Loucy (cell line): Measurements from ENCODE around the gene COL8A1.

Experiments used
- H2AFZ ChIP-seq: fragments of 200-600 bp; sonication (generic); 2 replicates; pipeline ENCODE4 v1.6.0; 2016; ENCODE audit warnings: antibody characterized with exemption, mild to moderate bottlenecking, low read length, moderate library complexity
- H3F3A ChIP-seq: fragments of 200-600 bp; 2 replicates; pipeline ENCODE4 v1.6.0; 2016; ENCODE audit warnings: antibody characterized with exemption, low read depth, mild to moderate bottlenecking
- H3K27me3 ChIP-seq: fragments of 200-600 bp; sonication (generic); 2 replicates; pipeline ENCODE4 v1.6.1; 2014; ENCODE audit warnings: low read length, mild to moderate bottlenecking; ENCODE audit not compliant: insufficient read depth, poor library complexity, severe bottlenecking
- H3K36me3 ChIP-seq: fragments of 200-600 bp; sonication (generic); 2 replicates; pipeline ENCODE4 v1.6.1; 2016; ENCODE audit warnings: low read length; ENCODE audit not compliant: insufficient read depth
- H3K4me1 ChIP-seq: fragments of 200-600 bp; sonication (generic); 2 replicates; pipeline ENCODE4 v1.5.1; 2014; ENCODE audit warnings: low read length, mild to moderate bottlenecking; ENCODE audit not compliant: insufficient read depth, poor library complexity, severe bottlenecking
- H3K4me2 ChIP-seq: fragments of 200-600 bp; sonication (generic); 2 replicates; pipeline ENCODE4 v1.6.0; 2014; ENCODE audit warnings: antibody characterized with exemption, low read length, low read depth, mild to moderate bottlenecking; ENCODE audit not compliant: poor library complexity, severe bottlenecking
- H3K4me3 ChIP-seq: fragments of 200-600 bp; sonication (generic); 2 replicates; pipeline ENCODE4 v1.5.1; 2014; ENCODE audit warnings: low read length, mild to moderate bottlenecking, mixed read lengths; ENCODE audit not compliant: poor library complexity, severe bottlenecking
- H3K79me2 ChIP-seq: fragments of 200-600 bp; sonication (generic); 2 replicates; pipeline ENCODE4 v1.6.1; 2014; ENCODE audit warnings: low read length; ENCODE audit not compliant: insufficient read depth
- H3K9ac ChIP-seq: fragments of 200-600 bp; sonication (generic); 2 replicates; pipeline ENCODE4 v1.6.0; 2014; ENCODE audit warnings: mild to moderate bottlenecking, low read depth, low read length, moderate library complexity; ENCODE audit not compliant: poor library complexity, severe bottlenecking
- H3K9me2 ChIP-seq: fragments of 200-600 bp; sonication (generic); replicated peaks from 2 replicates; pipeline ENCODE4 v1.6.1; 2016; ENCODE audit warnings: low read depth, low read length, mixed read lengths
- H3K9me3 ChIP-seq: fragments of 200-600 bp; sonication (generic); 2 replicates; pipeline ENCODE4 v1.6.1; 2014; ENCODE audit warnings: mild to moderate bottlenecking, antibody characterized with exemption, low read length, low read depth; ENCODE audit not compliant: insufficient read depth
- H4K20me1 ChIP-seq: fragments of 200-600 bp; sonication (generic); 2 replicates; pipeline ENCODE4 v1.6.0; 2014; ENCODE audit warnings: antibody characterized with exemption, low read length, mild to moderate bottlenecking; ENCODE audit not compliant: insufficient read depth, poor library complexity, severe bottlenecking
- EZH2phosphoT487 ChIP-seq: fragments of 200-600 bp; IDR thresholded peaks from 2 replicates; pipeline ENCODE4 v1.6.1; 2018; ENCODE audit warnings: antibody characterized with exemption, mild to moderate bottlenecking, moderate library complexity, borderline replicate concordance
- TF ChIP-seq, protein P1 (sequence below): fragments of 200-600 bp; sonication (generic); conservative IDR thresholded peaks from 2 replicates; pipeline ENCODE4 v1.5.1; 2014; ENCODE audit warnings: mild to moderate bottlenecking, antibody characterized with exemption, low read length

COL8A1 gene

DNA sequence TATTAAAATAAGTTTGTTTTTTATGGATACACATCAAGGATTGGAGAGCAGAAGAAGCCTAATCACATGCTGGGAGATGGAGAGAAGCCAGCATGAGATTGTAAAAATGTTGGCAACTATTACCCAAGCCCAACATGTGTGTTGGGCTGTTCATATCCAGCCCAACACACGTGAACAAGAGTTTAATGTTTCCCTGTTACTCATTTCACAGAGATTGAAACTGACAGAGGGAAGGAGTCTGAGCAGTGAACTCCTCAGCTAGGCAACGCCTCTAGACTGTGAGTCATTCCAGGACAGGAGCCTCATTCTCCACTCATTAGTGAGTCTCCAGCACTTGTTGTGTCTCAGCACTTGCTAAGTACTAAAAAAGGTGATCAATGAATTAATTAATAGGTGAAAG lies 136.1 kb downstream of the COL8A1 start:
- Histone ChIP-seq H2AFZ (no peak overlapping the region), H3K9ac (no peak overlapping the region), H3K9me3 (no peaks in the 10 kb centered on the region), H3K27me3 (no peaks in the 10 kb centered on the region), H3K9me2 (no peaks in the 10 kb centered on the region), H3K4me3 (no peak overlapping the region), H3F3A (no peaks in the 10 kb centered on the region), H4K20me1 (no peaks in the 10 kb centered on the region), H3K4me2 (no peak overlapping the region), H3K4me1 (no peaks in the 10 kb centered on the region), H3K36me3 (no peaks in the 10 kb centered on the region), H3K79me2 (no peaks in the 10 kb centered on the region)
- TF ChIP-seq, protein P1, sequence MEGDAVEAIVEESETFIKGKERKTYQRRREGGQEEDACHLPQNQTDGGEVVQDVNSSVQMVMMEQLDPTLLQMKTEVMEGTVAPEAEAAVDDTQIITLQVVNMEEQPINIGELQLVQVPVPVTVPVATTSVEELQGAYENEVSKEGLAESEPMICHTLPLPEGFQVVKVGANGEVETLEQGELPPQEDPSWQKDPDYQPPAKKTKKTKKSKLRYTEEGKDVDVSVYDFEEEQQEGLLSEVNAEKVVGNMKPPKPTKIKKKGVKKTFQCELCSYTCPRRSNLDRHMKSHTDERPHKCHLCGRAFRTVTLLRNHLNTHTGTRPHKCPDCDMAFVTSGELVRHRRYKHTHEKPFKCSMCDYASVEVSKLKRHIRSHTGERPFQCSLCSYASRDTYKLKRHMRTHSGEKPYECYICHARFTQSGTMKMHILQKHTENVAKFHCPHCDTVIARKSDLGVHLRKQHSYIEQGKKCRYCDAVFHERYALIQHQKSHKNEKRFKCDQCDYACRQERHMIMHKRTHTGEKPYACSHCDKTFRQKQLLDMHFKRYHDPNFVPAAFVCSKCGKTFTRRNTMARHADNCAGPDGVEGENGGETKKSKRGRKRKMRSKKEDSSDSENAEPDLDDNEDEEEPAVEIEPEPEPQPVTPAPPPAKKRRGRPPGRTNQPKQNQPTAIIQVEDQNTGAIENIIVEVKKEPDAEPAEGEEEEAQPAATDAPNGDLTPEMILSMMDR, result no peak
- TF ChIP-seq EZH2phosphoT487, result no peak

DNA sequence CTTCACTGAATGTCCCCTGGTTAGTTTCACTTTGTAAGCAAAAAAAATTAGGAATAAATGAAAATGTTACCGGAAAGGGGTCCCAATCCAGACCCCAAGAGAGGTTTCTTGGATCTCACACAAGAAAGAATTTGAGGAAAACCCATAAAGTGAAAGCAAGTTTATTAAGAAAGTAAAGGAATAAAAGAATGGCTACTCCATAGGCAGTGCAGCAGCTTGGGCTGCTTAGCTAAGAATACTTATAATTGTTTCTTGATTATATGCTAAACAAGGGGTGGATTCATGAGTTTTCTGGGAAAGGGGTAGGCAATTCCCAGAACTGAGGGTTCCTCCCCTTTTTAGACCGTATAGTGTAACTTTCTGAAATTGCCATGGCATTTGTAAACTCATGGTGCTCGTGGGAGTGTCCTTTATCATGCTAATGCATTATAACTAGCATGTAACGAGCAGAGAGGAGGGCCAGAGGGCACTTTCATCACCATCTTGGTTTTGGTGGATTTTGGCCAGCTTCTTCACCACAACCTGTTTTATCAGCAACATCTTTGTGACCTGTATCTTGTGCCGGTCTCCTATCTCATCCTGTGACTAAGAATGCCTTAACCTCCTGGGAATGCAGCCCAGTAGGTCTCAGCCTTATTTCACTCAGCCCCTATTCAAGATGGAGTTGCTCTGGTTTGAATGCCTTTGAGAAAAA lies 138.3 kb downstream of the COL8A1 start:
- H3K79me2 ChIP-seq, result no peaks in the 10 kb centered on the region

DNA sequence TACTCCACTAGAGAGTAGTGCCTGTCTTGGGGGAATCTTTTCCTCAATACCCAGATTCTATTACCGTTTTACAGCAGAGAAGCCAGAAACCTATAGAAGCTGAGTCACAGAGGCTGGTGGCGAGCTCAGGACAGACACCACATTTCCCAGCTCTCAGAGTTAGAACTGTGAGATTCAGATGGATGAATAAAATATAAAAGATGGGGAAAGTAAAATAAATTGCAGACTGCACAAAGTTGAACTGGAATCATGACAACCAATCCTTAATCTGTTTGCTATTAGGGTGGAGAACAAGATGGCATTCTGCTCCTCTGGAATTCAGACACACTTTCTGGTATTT lies 138.8 kb downstream of the COL8A1 start:
- H3K4me2 ChIP-seq, result no peak overlapping the region
- H3K9me3 ChIP-seq, result no peaks in the 10 kb centered on the region
- no peaks in the 10 kb centered on the region for H3K4me1 ChIP-seq
- H3K79me2 ChIP-seq, result no peaks in the 10 kb centered on the region
- no peaks in the 10 kb centered on the region for H3F3A ChIP-seq
- H3K4me3 ChIP-seq, result no peak overlapping the region
- H2AFZ ChIP-seq, result no peak overlapping the region
- no peaks in the 10 kb centered on the region for H3K36me3 ChIP-seq
- H3K27me3 ChIP-seq, result no peaks in the 10 kb centered on the region
- TF ChIP-seq, protein P1, result no peak
- TF ChIP-seq EZH2phosphoT487, result no peak
- H3K9ac ChIP-seq, result no peak overlapping the region
- H3K9me2 ChIP-seq, result no peaks in the 10 kb centered on the region
- H4K20me1 ChIP-seq, result no peaks in the 10 kb centered on the region

More for the DNA sequence above, 138.3 kb downstream of the COL8A1 start:
- Histone ChIP-seq H3K4me3 (no peak overlapping the region), H3K9me2 (no peaks in the 10 kb centered on the region), H3K36me3 (no peaks in the 10 kb centered on the region), H3K4me2 (peak overlapping the region; percentile 33), H3K9me3 (no peaks in the 10 kb centered on the region), H2AFZ (0 out of 2 replicates have a peak overlapping the region, but pooled peaks have one; percentile 33), H3K27me3 (no peaks in the 10 kb centered on the region), H3F3A (no peaks in the 10 kb centered on the region), H3K4me1 (no peaks in the 10 kb centered on the region), H3K9ac (no peak overlapping the region), H4K20me1 (no peaks in the 10 kb centered on the region)
- TF ChIP-seq, protein P1, result no peak
- TF ChIP-seq EZH2phosphoT487, result no peak
